GM18909 (cell line): ENCODE results near the gene MAP4K5.
A peak's percentile ranks its signal among the peaks of the same experiment; 100 is the strongest.
"Not testable (repeated sequence)": the region's sequence is repeated elsewhere in the genome, so short reads cannot be mapped to it uniquely, and the experiment has no call there.

Experiments
- ATAC-seq: cut with Tn5 transposase; IDR thresholded peaks from one replicate; pipeline ENCODE4 v1.9.1; 2021; ENCODE audit warnings: mild to moderate bottlenecking; ENCODE audit not compliant: unreplicated experiment, poor library complexity

The MAP4K5 gene

DNA sequence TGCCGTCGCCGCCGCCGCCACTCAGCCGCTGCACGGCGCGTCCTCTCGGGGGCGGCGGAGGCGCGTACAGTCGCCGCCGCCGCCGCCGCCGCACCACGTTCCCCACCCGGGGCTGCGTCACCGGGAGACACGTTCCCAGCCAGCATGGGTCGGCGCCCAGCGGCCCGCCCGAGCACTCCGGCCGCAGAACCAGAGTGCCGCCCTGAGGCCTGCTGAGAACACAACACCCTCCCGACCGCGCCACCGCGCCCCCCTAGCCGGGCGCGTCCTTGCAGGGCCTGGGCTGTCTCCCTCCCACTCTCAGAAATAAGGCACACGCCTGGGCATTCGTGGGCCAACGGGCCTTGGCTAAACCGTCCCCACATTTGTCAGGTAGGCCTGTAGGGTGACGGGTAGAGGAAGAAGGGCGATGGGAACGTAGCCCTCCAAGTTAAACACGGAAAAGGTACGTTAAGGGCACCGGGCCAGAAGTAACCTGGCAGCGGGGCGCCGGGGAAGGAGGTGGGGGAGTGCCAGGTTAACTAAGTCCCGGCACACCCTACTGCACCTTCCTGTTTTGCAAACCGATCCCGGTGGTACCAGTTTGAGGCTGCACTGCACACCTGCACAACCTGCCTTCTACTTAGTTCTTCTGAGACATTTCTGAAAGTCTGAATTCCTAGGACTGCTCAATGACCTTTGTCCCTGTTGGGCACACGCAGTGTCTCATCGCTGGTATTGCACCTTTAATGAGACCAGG lies at the start of gene MAP4K5:
TSS of gene MAP4K5 (minus strand) at position 68 of the 739 bp plus-strand sequence. CDS start 520 bp downstream, outside the sequence.
- peak; percentile 98 for ATAC-seq

DNA sequence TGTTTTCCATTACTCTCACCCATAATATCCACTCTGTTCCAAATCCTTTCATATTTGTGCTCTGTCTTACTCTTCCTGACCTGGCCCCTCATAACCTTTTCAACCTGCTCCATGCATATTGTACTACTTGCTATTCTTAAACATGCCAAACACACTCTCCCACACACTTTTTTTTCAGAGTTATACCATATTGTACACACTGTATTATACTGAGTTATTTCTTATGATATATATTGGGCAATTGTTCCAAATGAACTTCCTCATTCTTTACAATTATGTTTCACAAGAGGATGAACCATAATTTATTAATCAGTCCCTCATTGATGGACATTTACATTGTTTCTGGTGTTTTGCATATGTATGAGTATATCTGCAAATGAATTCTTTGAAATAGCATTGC lies 46.1 kb upstream of the MAP4K5 start:
- no peak for ATAC-seq

DNA sequence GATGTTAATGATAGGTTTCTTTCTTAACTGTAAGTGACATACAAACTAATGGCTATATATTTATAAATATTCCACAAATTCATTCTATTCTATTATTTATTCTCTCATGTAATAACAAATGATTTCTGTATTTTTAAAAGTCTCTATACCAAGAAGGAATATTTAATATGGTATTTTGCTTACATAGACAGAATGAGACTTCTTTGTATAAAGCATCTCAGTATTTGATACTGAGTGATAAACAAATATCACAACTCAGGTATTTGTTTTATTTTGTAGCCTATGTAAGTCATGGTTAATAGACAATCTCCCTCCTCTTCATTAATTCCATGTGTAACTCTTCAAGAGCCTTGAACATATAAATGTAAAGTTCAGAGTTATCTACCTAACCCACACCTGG lies 45.6 kb upstream of the MAP4K5 start:
- no peak for ATAC-seq

DNA sequence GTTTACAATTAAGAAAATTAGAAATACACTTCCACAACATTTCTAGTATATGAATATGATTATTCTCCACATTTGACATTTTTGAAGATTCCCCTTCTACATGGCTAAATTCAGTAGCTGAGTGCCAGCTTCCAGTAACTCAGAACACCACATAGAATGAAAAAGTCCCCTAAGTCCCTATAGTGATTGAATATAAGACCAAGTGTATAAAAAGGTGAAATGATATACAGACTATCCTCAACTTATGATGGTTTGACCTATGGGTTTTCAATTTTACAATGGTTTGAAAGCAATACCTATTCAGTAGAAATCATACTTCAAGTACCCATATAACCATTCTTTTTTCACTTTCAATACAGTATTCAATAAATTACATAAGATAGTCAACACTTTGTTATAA lies 43.4 kb upstream of the MAP4K5 start:
- no peak for ATAC-seq

DNA sequence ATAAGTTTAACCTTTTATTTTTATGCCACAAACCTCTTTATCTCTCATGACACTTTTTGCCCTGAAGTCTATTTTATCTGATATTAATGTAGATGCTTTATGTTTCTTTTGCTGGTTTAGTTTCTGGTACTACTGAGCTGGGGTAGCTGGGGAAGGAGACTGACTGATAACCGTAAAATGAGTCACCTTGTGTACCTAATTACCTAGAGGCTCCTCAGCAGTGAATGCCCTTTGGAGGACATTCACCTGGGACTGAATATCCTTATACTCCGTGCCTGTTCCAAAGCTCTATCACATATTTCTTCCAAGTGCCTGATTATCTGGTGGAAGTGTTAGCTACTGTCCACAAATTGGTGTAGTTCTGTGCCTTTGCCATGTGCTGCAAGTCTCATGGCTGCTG lies 41.5 kb upstream of the MAP4K5 start:
- ATAC-seq = no peak

DNA sequence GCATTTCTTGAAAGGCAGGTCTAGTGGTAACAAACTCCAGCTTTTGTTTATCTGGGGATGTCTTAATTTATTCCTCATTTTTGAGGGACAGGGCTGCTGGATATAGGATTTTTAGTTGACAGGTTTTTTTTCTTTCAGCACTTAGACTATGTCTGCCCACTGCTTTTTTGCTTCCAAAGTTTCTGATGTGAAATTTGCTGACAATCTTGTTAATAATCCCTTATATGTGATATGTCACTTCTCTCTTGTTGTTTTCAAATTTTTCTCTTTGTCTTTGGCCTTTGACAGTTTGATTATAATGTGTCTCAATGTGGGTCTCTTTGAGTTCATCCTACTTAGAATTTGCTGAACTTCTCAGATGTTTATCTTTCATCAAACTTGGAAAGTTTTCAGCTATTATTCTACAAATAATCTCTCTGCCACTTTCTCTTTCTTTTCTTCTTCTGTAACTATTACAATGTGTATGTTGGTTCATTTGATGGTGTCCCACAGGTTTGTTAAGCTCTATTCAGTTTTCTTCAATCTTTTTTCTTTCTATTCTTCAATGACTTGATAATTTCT lies 37.4 kb upstream of the MAP4K5 start:
- ATAC-seq = no peak

DNA sequence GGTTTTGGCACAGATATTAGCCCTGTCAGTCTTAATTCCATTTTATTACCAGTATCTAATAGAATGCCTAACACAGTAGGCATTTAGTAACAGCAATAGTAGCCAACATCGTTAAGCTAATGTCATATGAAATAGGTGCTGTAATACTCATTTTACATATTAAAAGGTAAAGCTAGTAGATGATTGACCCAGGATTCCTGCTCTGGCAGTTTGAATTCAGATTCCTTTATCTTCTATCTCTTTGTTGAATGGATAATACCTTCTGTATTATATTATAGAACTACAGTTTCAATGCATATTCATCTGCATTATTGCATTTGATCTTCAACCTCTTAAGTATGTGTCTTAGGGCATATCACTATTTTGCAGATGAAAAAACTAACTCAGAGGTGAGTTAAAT lies 30.5 kb upstream of the MAP4K5 start:
- no peak for ATAC-seq

DNA sequence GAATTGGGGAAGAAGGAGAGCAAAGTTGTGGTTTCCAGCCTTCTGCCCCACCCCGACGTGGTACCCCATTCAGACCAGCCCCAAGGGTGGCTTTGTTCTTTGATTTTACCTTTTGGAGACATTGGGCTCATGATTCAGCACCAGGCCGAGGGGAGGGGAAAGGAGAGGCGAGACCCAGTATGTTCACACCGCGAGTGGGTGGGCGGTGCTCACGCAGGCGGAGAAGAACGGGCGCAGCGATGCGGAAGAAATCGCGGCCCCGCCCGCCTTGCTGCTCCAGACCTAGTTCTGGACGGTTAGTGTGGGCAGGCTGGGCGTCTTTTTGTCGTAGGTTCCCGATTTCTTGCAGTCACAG lies 28.5 kb upstream of the MAP4K5 start:
- no peak for ATAC-seq

DNA sequence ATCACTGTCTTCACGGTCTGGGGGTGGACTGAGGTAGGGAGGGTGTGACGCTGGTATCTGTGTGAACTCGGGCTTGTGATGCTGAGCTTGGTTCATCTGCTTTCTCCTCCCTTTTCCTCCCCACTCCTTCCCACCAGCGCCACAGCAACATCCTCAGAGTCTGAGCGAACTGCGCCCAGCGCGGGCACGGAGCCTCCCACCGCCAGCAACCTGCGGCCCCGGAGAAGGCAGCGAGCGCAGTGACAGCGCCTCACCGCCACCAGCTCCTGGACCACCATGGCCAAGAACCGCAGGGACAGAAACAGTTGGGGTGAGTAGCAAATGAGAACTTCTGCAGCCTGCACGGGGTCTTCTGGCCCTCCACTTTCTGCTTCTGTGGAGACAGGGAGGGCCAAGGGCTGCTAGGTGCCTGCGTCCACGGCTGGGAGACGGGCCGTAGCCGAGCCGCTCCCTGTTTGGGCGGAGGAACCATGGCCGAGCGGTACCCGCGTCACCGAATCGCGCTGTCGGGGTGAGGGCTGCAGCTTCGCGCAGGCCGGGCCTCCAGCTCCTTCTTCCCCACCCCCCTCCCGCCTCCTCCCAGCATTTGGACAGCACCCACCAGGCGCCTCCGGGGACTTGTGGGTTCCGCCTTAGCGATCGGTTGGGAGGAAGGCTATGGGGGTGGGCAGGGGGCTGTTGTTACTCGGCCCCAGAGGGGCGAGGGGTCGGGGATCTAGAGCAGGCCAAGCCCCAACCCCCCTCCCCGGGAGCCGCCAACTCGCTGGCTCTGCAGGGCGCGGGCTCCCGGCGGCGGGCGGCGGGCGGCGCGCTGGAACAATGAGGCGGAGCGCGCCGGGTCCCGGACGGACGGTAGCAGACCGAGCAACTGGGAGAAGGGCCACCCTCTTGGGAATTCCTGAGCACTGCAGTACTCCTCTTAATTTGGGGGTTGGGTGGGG lies 27.9 kb upstream of the MAP4K5 start, which contains the start of gene ATL1:
TSS of gene ATL1 (plus strand) at position 156 of the 941 bp plus-strand sequence. CDS start at position 277, 121 bp downstream.
- ATAC-seq = no peak

DNA sequence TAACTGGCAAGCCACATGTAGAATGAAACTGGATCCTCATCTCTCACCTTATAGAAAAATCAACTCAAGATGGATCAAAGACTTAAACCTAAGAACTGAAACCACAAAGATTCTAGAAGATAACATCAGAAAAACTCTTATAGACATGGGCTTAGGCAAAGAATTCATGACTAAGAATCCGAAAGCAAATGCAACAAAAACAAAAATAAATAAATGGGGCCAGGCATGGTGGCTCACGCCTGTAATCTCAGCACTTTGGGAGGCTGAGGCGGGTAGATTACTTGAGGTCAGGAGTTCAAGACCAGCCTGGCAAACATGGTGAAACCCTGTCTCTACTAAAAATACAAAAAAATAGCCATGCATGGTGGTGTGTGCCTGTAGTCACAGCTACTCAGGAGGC lies 20.4 kb upstream of the MAP4K5 start:
- not testable (repeated sequence) for ATAC-seq

DNA sequence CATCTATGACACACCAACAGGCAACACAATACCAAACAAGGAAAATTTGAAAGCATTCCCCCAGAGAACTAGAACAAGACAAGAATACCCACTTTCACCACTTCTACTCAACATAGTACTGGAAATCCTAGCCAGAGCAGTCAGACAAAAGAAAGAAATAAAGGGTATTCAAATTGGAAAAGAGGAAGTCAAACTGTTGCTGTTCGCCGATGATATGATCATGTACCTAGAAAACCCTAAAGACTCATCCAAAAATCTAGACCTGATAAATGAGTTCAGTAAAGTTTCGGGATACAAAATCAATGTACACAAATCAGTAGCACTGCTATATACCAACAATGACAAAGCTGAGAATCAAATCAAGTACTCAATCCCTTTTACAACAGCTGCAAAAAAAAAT lies 19.5 kb upstream of the MAP4K5 start:
- no peak for ATAC-seq

DNA sequence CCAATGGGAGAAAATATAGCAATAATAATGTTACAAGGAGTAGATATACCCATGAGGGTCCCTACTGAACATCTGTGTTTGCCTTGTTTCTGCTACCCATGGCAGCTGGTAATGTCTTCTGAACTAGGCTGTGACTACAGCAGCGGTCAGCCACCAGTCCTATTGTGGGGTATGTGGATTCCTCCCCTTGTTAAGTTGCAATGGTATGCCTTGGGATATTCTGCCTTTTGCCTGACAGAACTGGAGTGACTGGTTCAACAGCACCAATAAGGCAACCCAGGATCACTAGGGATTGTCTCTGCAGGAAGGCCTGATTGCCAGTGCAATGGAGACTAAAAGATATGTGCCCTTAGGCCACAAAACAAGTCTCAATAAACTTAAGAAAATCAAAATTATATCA lies 17.9 kb upstream of the MAP4K5 start:
- no peak for ATAC-seq

DNA sequence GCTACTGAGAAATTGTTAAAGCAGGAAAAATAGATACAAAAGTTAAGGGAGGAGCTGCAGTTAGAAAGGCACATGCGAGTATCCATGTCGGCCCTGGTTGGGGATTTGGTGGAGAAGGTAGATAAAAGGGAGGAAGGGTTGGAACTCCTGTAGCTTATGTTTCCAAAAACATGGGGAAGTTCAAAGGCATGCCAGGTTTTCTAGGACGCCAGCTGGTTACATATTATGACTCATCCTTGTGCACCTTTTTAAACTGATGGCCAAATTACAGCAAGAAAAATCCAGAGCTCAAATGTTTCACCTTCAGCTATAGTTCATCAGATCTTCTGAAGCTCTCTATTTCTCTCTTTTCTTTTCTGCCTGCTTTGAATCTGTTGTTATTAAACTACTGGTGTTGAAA lies 13.2 kb upstream of the MAP4K5 start:
- no peak for ATAC-seq

DNA sequence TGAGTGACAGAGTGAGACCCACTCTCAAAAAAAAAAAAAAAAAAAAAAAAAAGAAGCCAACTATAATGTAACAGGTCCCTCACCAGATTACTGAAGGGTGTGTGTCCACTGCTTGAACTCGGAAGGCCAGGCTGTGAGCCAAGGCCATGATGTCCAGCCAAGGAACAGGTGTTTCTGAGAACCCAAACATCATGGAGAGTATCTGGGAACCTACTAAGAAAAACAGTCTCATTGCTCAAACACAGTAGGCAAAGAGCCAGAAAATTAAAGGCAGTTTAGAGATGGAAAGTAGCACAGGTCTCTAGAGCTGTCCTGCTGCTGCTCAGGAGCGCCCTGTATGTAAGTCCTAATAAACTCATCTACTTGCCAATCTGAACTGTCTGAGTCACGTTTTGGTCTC lies 12.5 kb upstream of the MAP4K5 start:
- ATAC-seq = no peak

DNA sequence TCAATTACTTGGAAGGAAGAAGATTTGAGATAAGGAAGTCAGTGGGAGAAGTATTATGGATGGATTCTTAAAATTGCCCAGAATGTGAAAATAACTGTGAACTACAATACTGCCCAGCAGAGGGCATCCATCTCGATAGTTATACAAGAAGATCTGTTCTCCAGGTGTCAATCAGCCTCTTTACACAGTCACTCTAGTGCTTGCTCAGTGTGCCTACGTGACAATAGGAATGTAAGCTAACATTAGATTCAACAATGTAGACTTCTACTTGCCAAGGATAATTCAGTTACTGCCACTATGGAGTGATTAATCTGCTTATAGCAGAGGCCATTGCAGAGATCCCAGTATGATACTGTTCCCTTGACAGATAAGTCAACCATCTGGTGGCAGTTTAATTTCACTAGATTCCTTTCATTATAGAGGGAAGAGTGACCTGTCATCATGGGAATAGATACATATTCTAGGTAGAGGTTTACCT lies 10.6 kb upstream of the MAP4K5 start:
- ATAC-seq = peak; percentile 74

DNA sequence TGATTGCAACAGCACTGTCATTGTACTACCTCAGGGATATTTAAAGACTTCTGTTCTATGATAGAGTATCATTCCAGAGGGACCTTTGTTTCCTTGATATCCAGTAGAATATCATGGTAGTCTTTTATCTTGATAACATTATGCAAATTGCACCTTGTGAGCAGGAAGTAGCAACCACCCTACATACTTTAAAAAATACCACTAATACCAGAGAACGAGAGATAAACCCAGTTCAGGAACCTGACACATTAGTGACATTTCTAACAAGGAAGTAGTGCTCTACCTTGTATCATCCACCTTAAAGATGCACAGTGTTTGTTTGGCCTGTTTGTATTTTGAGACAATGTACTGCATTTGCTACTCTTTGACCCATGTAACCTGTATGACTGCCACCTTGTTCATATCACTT lies 8.8 kb upstream of the MAP4K5 start:
- no peak for ATAC-seq

DNA sequence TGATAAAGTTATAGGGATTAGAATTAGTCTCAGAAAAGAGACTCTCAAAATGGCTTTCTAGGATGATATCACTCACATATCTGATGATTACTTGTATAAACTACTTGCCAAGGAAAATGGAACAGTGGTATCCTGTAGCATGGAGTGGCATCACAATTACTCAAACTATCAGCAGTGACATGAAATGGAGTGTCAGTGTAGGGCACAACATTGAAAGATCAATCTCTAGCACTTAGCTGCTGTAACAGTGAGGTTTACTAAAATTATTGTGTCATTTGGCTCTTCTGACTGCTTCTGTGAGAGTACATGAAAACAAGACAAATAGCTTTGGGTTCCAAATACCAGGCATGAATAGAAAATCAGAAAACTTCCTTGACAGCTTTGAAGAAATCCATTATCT lies 6.7 kb upstream of the MAP4K5 start:
- ATAC-seq = no peak

DNA sequence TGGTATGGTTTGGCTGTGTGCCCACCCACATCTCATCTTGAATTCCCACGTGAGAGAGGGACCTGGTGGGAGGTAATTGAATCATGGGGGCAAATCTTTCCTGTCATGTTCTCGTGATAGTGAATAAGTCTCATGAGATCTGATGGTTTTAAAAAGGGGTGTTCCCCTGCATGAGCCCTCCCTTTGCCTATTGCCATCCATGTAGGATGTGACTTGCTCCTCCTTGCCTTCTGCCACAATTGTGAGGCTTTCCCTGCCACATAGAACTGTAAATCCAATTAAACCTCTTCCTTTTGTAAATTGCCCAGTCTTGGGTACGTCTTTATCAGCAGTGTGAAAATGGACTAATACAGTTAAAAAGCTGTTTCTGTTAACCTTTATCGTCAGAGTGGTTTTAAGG lies 5.7 kb upstream of the MAP4K5 start:
- ATAC-seq = not testable (repeated sequence)

DNA sequence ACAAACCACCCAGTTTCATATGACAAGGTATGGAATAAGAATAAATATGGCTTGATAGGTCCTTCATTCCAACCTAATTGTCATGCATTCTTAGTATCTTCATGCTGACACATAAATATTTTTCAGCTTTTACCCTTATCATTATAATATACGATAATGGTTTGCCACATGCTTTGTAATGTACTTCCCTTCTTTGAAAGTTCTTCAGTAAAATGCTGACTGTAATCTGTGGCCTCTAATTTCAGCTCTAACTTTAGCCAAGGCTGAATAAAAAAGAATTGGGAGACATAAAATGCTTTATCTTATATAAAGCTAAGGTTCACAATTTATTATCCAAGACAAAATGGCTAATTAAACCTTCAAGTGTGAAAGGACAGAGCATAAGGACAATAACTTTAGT lies 2.6 kb upstream of the MAP4K5 start:
- ATAC-seq = no peak

DNA sequence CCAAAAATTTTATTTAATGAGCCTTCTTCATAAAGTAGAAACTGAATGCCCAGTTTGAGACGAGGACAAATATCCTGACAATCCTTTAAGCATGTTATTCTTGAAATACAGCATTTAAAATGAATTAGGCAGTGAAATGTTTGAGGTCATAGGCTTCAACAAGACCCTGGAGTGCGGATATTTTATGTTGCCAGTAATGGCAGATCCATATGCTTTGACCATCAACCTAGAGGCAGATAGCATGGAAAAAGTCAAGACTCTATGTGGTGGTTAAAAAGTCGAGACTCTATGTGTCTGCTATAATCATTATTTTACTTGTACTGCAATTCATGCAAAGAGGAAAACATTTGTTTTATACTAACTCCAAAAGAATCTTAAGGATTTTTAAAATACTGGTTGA lies 2.0 kb upstream of the MAP4K5 start:
- ATAC-seq = no peak

DNA sequence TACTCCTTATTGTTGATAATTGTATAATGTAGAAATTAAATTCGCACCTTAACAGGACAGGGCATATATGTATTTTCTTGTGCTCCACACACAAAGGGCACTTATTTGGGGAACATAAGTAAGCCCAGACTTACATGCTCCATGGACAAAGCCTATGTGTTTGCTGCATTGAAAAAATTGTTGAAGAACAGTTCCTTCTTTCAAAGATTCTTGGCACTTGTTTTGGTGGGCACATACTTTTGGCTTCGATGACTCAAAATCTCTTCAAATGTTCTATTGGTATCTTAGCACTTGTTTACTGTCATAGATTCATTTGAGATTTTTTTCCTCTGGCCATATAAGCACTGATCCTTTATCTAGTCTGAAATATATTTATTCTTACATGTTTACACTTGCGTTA lies 1.4 kb upstream of the MAP4K5 start:
- no peak for ATAC-seq
